Astrocyte (in vitro differentiated cells and primary cell): ENCODE measurements around the gene ARTN. TPM values are rescaled to one million over a fixed set of nuclear protein-coding genes. Genes with fewer than 3 reads are reported as not detected.
A peak's percentile ranks its signal among the peaks of the same experiment; 100 is the strongest.

ENCODE experiments used
- DNase-seq: peaks from one replicate; pipeline ENCODE4 v3.0.0-alpha.2; 2010; ENCODE audit warnings: low read depth
- FAIRE-seq: peaks from 2 replicates; lab custom pipeline; 2011; peaks lifted over from hg19 to GRCh38; lab: Jason Lieb, UNC
- H2AFZ ChIP-seq: 2 replicates; pipeline ENCODE4 v1.6.0; 2012; ENCODE audit warnings: low read depth, low read length, inconsistent platforms
- H3K27ac ChIP-seq: 2 replicates; pipeline ENCODE4 v1.5.1; 2011; ENCODE audit warnings: low read depth, low read length, inconsistent platforms
- H3K27me3 ChIP-seq: 2 replicates; pipeline ENCODE4 v1.6.0; 2011; ENCODE audit warnings: low read length, inconsistent platforms; ENCODE audit not compliant: insufficient read depth
- H3K36me3 ChIP-seq: 2 replicates; pipeline ENCODE4 v1.5.1; 2011; ENCODE audit warnings: low read length, inconsistent platforms; ENCODE audit not compliant: insufficient read depth
- H3K4me1 ChIP-seq: 2 replicates; pipeline ENCODE4 v1.5.1; 2011; ENCODE audit warnings: low read length, inconsistent platforms; ENCODE audit not compliant: insufficient read depth
- H3K4me2 ChIP-seq: 2 replicates; pipeline ENCODE4 v1.6.0; 2012; ENCODE audit warnings: low read length, inconsistent platforms
- H3K4me3 ChIP-seq: 2 replicates; pipeline ENCODE4 v1.5.1; 2011; ENCODE audit warnings: low read depth, mild to moderate bottlenecking, low read length, inconsistent platforms; ENCODE audit not compliant: insufficient read depth
- H3K79me2 ChIP-seq: 2 replicates; pipeline ENCODE4 v1.6.0; 2012; ENCODE audit warnings: mild to moderate bottlenecking, low read length, inconsistent platforms; ENCODE audit not compliant: insufficient read depth
- H3K9ac ChIP-seq: 2 replicates; pipeline ENCODE4 v1.6.0; 2012; ENCODE audit warnings: mild to moderate bottlenecking, low read length, inconsistent platforms
- H3K9me3 ChIP-seq: 2 replicates; pipeline ENCODE4 v1.5.1; 2012; ENCODE audit warnings: low read depth, mild to moderate bottlenecking, low read length, inconsistent platforms; ENCODE audit not compliant: insufficient read depth
- H4K20me1 ChIP-seq: 2 replicates; pipeline ENCODE4 v1.6.0; 2012; ENCODE audit warnings: low read length, inconsistent platforms; ENCODE audit not compliant: insufficient read depth
- H3K27ac Mint-ChIP-seq: one replicate; pipeline ENCODE4 v1.8.0; 2021; ENCODE audit warnings: mild to moderate bottlenecking, mixed read lengths; ENCODE audit not compliant: unreplicated experiment
- H3K27me3 Mint-ChIP-seq: one replicate; pipeline ENCODE4 v1.8.0; 2021; ENCODE audit warnings: low read depth, mixed read lengths; ENCODE audit not compliant: unreplicated experiment
- H3K36me3 Mint-ChIP-seq: one replicate; pipeline ENCODE4 v1.8.0; 2021; ENCODE audit warnings: low read depth, mixed read lengths; ENCODE audit not compliant: unreplicated experiment
- H3K4me1 Mint-ChIP-seq: one replicate; pipeline ENCODE4 v1.8.0; 2021; ENCODE audit warnings: low read depth, mixed read lengths; ENCODE audit not compliant: unreplicated experiment
- H3K4me3 Mint-ChIP-seq: one replicate; pipeline ENCODE4 v1.8.0; 2021; ENCODE audit warnings: mild to moderate bottlenecking, moderate library complexity, mixed read lengths; ENCODE audit not compliant: unreplicated experiment
- H3K9me3 Mint-ChIP-seq: one replicate; pipeline ENCODE4 v1.8.0; 2021; ENCODE audit warnings: mild to moderate bottlenecking, mixed read lengths; ENCODE audit not compliant: unreplicated experiment
- CTCF ChIP-seq: IDR thresholded peaks from 2 replicates; pipeline ENCODE4 v1.5.1; 2011; ENCODE audit warnings: low read depth, mild to moderate bottlenecking, inconsistent platforms, low read length, moderate library complexity; ENCODE audit not compliant: insufficient read depth
- EZH2 ChIP-seq: IDR thresholded peaks from 2 replicates; pipeline ENCODE4 v1.6.1; 2012; ENCODE audit warnings: mild to moderate bottlenecking, low read length, inconsistent platforms; ENCODE audit not compliant: insufficient read depth
- total RNA-seq: library from RNA; stranded (reverse); gene quantifications from 2 replicates; pipeline ENCODE4 v1.2.1, GENCODE V29; 2021

The ARTN gene
- total RNA-seq, 1 donor from 2014 or later, result 1.5 TPM

GRCh38 chr1:43919906-43920305, 13.7 kb upstream of the ARTN start:
- Histone ChIP-seq H3K27me3 (no peaks in the 10 kb centered on the region), H3K27ac (no peak overlapping the region), H3K9ac (no peak overlapping the region), H3K9me3 (no peaks in the 10 kb centered on the region), H3K4me3 (no peak overlapping the region), H3K4me2 (no peak overlapping the region), H4K20me1 (no peaks in the 10 kb centered on the region), H2AFZ (no peak overlapping the region), H3K79me2 (no peaks in the 10 kb centered on the region), H3K36me3 (no peaks in the 10 kb centered on the region), H3K4me1 (peaks cover 10% of the 10 kb centered on the region)
- peak overlapping the region; percentile 70 for H3K27ac Mint-ChIP-seq
- H3K27me3 Mint-ChIP-seq, result peaks cover 2% of the 10 kb centered on the region
- TF ChIP-seq CTCF (no peak), EZH2 (no peak)
- DNase-seq, result no peak
- H3K9me3 Mint-ChIP-seq, result no peaks in the 10 kb centered on the region
- H3K4me1 Mint-ChIP-seq, result peaks cover 14% of the 10 kb centered on the region
- no peak for FAIRE-seq
- H3K36me3 Mint-ChIP-seq, result peaks cover 4% of the 10 kb centered on the region
- H3K4me3 Mint-ChIP-seq, result no peak overlapping the region

- Histone ChIP-seq H3K4me3 (no peak overlapping the region), H3K36me3 (peaks cover 4% of the 10 kb centered on the region), H3K4me1 (peaks cover 10% of the 10 kb centered on the region), H3K9me3 (no peaks in the 10 kb centered on the region), H3K27ac (peak overlapping the region; percentile 58), H3K9ac (no peak overlapping the region), H3K79me2 (no peaks in the 10 kb centered on the region), H2AFZ (no peak overlapping the region), H3K4me2 (peak overlapping the region; percentile 42), H3K27me3 (no peaks in the 10 kb centered on the region), H4K20me1 (no peaks in the 10 kb centered on the region)
- FAIRE-seq, result no peak
- peaks cover 6% of the 10 kb centered on the region for H3K36me3 Mint-ChIP-seq
- H3K4me1 Mint-ChIP-seq, result peaks cover 14% of the 10 kb centered on the region
- H3K4me3 Mint-ChIP-seq, result no peak overlapping the region
- peaks cover 2% of the 10 kb centered on the region for H3K27me3 Mint-ChIP-seq
- no peak overlapping the region for H3K27ac Mint-ChIP-seq
- no peak for DNase-seq
- TF ChIP-seq EZH2 (no peak), CTCF (no peak)
- no peaks in the 10 kb centered on the region for H3K9me3 Mint-ChIP-seq
Measured at GRCh38 chr1:43921022-43921421, 12.6 kb upstream of the ARTN start.

GRCh38 chr1:43924516-43924915, 9.1 kb upstream of the ARTN start:
- peak; percentile 17 for FAIRE-seq

More at GRCh38 chr1:43924516-43924915, 9.1 kb upstream of the ARTN start:
- H3K79me2 ChIP-seq, result no peaks in the 10 kb centered on the region
- no peak for TF ChIP-seq EZH2
- TF ChIP-seq CTCF, result no peak
- H4K20me1 ChIP-seq, result no peaks in the 10 kb centered on the region
- Mint-ChIP-seq H3K4me3 (no peak overlapping the region), H3K9me3 (peaks cover under 1% of the 10 kb centered on the region), H3K27ac (no peak overlapping the region), H3K4me1 (peaks cover 16% of the 10 kb centered on the region), H3K36me3 (peaks cover 17% of the 10 kb centered on the region), H3K27me3 (no peaks in the 10 kb centered on the region)
- no peak overlapping the region for H3K9ac ChIP-seq
- no peak for DNase-seq
- H3K36me3 ChIP-seq, result peaks cover 4% of the 10 kb centered on the region
- H3K4me3 ChIP-seq, result no peak overlapping the region
- H3K27me3 ChIP-seq, result no peaks in the 10 kb centered on the region
- no peaks in the 10 kb centered on the region for H3K9me3 ChIP-seq
- no peak overlapping the region for H2AFZ ChIP-seq
- peaks cover 10% of the 10 kb centered on the region for H3K4me1 ChIP-seq
- no peak overlapping the region for H3K27ac ChIP-seq
- no peak overlapping the region for H3K4me2 ChIP-seq
